HT-29 (cell line): ENCODE data around the gene AASDH. TPM values are rescaled to one million over a fixed set of nuclear protein-coding genes. Genes with fewer than 3 reads are reported as not detected.

Experiments
- DNase-seq: peaks from one replicate; pipeline ENCODE4 v3.0.0-alpha.2; 2015; ENCODE audit warnings: low spot score
- total RNA-seq: library from RNA; depleted of rRNA; stranded (reverse); fragments of >200 nt; shearing (Covaris generic); gene quantifications from 2 replicates; pipeline ENCODE4 v1.2.3, GENCODE V29; 2014; rRNA removed

Gene AASDH
- 1.8 and 4.6 TPM in 2 replicates for total RNA-seq

GRCh38 chr4:56387023-56388001 lies at the start of gene AASDH:
AASDH (minus strand) TSS chr4:56387491; CDS start chr4:56384299, 3,192 bp downstream.
- DNase-seq: peak; percentile 96

DNA sequence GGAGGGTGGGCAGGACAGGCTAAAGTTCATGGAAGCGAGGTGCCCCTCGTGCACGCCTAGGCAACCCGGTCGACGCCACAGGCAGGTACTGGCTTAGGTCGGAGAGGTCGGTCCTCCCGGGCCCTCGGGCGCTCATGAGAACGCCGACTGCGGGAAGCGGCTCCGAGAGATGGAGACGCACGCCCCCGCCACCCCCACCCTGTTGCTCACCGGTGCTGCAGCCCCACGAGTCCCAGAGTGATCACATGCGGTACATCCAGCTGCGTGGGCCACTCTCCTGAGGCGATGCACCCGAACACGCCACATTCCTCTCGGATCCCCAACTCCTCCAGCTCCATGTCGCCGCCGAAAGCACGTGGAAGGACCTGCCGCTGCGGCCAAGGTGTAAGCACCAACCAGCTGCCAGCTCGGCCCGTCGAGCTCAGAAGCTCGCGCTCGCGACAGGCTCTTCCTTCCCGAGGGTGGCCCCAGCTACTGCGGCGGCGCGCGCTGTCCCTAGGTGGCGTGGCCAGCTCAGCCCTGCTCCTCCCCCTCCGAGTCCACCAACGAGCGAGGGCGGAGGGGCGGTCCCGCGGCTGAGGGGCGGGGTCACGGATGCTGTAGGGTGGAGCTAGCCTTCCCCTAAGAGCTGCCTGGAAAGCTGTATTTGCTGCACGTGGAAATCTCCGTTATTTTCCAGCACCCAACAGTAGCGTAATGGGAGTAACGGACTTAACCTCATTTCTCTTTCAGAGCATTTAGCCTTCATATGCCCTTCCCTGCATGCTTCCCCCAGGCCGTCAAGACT lies 48.0 kb upstream of the AASDH start, which contains the start of gene PPAT:
PPAT (minus strand) TSS at position 476 of the 787 bp plus-strand sequence; CDS start at position 338, 138 bp downstream.
- peak; percentile 99 for DNase-seq

GRCh38 chr4:56434599-56435139 lies 47.4 kb upstream of the AASDH start:
- DNase-seq: peak; percentile 86

DNA sequence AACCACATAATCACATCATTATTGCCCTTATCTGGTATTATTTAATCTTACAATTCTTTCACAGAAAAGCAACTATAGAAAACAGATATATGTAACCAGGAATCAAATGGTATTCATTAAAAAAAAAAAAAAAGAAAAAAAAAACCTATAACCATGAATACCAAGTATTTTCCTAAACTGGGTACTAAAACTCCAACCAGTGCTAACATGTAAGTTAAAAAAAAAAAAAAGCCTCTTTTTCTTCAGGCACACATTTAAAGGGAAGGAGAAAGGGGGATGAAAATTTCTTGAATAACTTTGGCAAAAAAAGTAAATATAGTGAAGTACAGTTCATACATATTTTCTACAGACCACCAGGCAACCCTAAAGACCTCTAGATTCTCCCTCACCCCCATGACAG lies 46.0 kb upstream of the AASDH start:
- no peak for DNase-seq

- DNase-seq: no peak
Measured at GRCh38 chr4:56430203-56430602, 42.9 kb upstream of the AASDH start.

- no peak for DNase-seq
Measured at GRCh38 chr4:56427179-56427578, 39.9 kb upstream of the AASDH start.

DNA sequence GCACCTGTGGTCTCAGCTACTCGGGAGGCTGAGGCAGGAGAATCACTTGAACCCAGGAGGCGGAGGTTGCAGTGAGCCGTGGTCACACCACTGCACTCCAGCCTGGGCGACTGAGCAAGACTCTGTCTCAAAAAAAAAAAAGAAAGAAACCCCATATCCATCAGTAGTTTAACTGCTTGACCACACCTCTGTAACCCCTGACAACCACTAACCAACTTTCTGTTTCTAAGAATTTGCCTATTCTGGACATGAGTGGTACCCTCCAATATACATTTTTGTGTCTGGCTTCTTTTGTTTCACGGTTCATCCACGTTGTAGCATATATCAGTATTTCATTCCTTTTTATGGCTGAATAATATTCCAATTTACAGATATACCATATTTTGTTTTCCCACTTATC lies 39.0 kb upstream of the AASDH start:
- DNase-seq: no peak

DNA sequence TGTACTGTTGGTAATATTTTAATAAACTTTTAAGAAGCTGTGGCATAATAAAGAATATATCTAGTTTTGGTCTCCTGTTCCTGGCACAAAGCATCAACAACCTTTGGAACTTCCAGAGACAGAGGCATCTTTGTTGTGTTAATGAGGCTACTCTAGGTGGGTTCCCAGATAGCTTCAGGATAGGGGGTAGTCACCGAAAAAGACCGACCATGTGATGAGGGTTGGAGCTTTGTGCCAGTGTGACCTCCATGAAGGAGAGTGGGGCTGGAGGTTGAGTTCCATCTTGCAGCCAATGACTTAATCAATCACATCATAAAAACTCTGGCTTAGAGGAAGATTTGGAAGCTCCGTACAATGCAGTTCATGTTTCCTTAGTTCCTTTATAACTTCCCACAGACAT lies 38.2 kb upstream of the AASDH start:
- no peak for DNase-seq

GRCh38 chr4:56424697-56425514 lies 37.6 kb upstream of the AASDH start:
- DNase-seq: peak; percentile 53

DNA sequence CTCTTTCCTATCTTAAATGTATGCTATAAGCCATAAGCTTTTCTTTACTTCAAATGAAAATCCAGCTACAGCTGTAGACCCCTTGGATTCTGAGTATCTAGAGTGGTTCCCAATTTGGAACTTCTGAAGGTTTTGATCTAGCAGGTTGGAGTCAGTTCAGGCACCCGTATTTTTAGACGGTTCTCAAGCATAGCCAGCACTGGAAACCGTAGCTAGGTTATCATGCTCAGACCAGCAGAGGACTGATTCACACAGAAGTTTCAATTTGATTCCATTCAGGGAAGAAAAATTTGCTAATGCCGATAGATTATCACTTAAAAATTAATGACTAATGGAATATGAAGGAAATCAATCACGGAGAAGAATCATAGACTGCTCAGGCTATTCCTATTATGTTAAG lies 36.9 kb upstream of the AASDH start:
- DNase-seq: no peak

DNA sequence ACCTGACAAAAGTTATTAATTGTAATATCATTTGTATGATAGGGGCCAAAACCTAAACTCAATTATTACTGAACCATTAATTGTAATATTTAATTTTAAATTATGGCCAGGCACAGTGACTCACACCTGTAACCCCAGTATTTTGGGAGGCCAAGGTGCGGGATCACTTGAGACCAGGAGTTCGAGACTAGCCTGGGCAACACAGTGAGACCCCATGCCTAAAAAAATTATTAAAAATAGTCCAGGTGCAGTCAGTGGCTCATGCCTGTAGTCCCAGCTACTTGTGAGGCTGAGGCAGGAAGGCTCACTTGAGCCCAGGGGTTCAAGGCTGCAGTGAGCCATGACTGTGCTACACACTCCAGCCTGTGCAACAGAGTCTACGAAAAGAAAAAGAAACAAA lies 30.1 kb upstream of the AASDH start:
- no peak for DNase-seq

GRCh38 chr4:56416349-56416748 lies 29.1 kb upstream of the AASDH start:
- DNase-seq: no peak

DNA sequence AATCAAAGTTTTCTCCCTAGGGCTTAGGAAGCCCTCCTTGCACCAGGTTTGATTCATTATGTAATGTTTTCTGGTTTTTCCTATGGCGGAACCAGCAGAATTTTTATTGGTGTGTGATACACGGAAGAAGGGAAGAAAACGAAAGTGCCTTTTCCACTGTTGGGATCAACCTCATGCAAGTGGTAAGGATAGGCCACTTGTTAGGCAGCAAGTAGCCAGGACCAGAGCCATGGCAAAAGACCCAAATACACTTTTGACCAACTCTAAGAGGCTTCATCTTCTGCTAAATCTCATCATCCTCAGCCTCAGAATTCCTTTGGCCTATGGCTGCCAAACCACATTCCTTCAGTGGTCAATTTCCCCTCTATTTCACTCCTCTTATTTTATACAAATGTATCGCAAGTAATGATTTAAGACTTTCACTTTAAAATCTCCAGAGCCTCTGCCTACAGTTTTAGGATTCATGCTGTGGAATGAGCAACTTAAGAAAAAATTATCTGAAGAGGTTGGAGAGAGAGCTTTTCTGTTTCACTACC lies 26.9 kb upstream of the AASDH start:
- no peak for DNase-seq

- DNase-seq: peak; percentile 94
Measured at GRCh38 chr4:56410247-56411062, 23.2 kb upstream of the AASDH start.

DNA sequence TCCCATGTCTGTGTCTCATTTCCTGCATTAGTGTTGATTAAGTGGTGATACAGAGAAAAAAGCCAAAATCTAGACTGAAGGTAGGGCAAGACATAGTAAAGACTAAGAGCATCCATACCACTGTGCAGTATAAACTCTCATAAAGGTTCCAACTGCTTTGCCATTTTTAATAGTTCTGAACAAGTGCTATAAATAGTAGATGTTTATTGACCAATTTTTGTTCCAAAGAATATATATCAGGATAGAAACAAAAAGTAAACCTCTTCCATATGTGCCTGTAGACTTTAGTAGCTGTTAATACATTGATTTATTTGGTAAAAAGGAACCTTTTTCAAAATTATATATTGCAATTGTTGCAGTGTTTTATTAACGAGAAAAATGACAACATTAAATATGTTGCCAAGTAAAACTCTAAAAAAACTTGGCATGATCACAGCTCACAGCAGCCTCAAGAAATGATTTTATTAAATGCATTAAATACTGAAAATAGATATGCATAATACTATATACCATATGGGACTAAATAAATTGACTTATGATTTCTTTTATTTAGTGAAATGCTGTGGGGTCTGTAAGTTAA lies 22.3 kb upstream of the AASDH start:
- no peak for DNase-seq

GRCh38 chr4:56408978-56409377 lies 21.7 kb upstream of the AASDH start:
- no peak for DNase-seq

- no peak for DNase-seq
Measured at GRCh38 chr4:56406151-56406550, 18.9 kb upstream of the AASDH start.

- no peak for DNase-seq
Measured at GRCh38 chr4:56405016-56405415, 17.7 kb upstream of the AASDH start.

DNA sequence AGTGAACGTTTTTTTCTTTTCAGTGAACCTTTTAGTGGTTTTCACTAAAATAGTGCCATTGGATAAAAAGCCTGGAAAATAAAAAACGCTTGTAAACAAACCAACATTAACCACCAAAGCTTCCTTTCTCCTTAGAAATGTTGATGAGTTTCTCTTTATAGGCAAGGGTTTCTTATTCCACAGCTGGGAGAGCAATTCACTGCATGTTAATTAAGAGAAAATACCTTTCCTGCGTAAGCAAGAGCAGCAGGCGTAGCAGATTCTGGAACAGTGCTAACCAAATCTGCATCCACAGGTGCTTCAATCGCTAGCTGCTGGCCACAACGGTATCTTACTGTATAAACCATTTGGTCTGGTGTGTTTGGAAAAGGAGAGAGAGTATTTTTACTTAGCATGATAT lies 13.3 kb upstream of the AASDH start:
- DNase-seq: no peak

DNA sequence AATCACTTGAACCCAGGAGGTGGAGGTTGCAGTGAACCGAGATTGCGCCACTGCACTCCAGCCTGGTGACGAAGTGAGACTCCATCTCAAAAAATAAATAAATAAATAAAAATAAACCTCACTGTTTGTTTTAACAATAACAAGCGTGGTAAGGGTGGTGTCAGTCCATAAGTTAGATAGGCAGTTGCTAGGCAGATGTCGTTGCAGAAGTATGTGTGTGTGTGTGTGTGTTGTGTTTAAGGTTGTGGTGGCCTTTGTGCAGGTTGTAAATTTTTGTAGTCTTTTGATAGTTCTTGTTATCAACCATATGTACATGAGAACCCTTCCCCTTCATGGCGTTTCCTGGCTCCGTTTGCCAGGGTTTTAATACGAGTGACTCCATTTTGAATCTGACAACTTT lies 4.0 kb upstream of the AASDH start:
- no peak for DNase-seq
